ENCODE data around the gene TBCE. TPM values are rescaled to one million over a fixed set of nuclear protein-coding genes. Genes with fewer than 3 reads are reported as not detected.

The TBCE gene
- total RNA-seq = 17.5 and 22.4 TPM in 2 replicates

- peak; percentile 98 for DNase-seq
Observed at GRCh38 chr1:235367000-235367908, at the start of gene TBCE. Gene TBCE (plus strand): TSS chr1:235367427. CDS start chr1:235380050, 12,623 bp downstream.

DNA sequence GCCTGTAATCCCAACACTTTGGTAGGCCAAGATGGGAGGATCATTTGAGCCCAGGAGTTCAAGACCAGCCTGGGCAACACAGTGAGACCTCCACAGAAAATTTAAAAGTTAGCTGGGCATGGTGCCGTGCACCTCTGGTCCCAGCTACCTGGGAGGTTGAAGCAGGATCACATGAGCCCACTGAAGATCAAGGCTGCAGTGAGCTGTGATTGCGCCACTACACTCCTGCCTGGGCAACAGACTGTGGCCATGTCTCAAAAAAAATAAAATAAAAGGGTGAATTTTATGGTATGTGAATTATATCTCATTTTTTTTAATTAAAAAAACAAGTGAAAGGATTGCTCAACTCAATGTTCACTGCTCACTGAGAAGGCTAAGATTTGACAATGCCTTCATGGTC lies 48.0 kb upstream of the TBCE start:
- DNase-seq = no peak

DNA sequence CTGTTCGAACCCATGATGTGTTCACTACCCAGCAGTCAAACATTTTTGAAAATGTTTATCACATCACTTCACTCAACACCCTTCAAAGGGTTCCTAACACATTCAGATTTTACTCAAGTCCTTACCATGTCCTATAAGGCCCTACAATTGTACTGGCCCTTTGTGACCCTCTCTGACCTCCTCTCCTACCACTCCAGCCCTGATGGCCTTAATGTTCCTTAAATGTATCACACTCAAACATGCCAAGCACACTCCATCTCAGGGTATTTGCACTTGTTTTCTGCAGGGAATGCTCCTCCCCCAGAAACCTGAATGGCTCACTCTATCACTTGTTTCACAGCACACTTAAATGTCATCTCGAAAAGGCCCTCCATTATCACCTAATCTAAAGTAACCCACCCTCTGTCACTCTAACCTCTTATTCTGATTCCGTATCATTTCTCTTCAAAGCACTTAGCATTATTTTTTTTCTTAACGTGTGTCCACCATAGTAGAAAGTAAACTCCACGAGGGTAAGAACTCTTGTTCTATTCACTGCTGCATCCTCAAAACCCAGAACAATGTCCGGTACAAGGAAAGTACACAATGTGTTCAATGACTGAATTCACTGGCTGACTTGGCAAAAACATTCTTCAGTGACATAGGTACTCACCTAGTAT lies 46.6 kb upstream of the TBCE start:
- DNase-seq = no peak

- no peak for DNase-seq
Observed at GRCh38 chr1:235324296-235324695, 42.9 kb upstream of the TBCE start.

- DNase-seq = no peak
Observed at GRCh38 chr1:235325139-235325538, 42.1 kb upstream of the TBCE start.

- DNase-seq = no peak
Observed at GRCh38 chr1:235325854-235326253, 41.4 kb upstream of the TBCE start.

DNA sequence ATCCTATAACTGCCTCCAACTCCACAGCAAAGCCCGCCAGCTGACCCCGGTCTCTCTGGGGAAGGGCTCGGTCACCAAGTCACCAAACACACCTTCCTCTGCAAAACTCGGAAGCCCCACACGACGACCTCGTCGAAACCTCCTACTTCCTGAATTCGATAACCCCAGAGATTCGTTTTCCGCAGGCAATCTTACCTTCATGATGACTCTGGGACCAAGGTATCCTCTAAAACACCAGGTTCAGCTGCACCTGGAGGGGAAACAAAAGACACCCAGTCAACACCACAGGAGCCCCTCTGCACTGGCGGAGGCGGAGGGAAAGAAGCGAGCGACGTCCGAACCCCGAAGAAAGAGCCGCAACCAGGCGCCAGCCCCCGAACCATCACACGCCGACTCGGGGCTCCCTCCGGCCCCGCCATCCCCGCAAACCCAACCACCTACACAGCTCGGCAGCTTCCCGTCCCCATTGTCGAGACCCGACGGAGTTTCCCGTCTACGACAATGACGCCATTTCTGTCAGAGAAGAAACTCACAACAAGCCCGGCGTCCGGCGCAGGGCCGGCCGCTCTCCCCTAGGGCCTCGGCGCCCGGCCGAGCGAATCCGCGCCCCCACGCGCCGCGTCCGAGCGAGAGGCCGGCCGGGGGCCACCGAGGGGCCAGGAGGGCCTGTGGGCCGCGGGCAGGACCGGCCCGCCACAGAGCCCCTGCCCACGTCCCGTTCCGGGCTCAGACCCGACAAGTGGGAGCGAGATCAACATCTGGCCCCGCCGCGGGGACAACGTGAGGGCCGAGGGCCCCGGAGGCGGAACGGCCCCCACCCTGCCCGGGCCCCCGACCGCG lies 40.3 kb upstream of the TBCE start:
- DNase-seq = peak; percentile 72

DNA sequence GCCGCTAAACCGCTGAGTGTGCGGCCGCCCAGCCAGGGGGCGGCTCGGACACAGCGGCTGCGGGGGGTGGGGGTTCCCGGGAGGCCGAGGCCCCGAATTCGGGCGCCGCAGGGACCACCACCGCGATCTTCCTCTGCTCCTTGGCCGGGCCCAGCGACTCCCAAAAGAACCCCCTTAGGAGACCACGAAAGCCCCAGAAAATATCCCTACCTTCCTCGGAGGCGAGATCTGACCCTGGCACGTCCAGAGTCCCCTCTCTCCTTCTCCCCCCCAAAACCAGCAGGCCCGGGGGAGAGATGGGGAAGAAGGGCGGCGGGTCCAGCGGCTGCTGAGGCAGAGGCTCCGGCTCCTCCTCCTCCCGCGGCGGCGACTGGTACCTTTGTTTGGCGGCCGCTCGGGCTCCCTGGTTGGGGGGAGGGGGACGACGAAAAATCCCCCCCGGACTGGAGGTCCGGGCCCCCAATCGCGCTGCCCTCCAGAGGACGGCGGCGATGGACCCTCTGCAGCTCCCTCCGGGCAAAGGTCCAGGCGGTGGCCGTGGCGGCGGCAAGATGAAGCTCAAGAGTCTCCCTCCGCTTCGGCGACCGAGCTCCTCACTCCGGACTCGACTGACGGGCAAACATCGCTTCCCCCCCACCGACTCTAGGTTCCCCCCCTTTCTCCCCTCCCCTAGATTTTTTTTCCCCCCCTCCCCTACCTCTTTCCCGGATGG lies 39.5 kb upstream of the TBCE start, which contains the start of gene ARID4B:
Gene ARID4B, minus strand, starts transcription at position 621 of the 712 bp plus-strand sequence. CDS start 1,260 bp downstream, outside the sequence.
- no peak for DNase-seq

DNA sequence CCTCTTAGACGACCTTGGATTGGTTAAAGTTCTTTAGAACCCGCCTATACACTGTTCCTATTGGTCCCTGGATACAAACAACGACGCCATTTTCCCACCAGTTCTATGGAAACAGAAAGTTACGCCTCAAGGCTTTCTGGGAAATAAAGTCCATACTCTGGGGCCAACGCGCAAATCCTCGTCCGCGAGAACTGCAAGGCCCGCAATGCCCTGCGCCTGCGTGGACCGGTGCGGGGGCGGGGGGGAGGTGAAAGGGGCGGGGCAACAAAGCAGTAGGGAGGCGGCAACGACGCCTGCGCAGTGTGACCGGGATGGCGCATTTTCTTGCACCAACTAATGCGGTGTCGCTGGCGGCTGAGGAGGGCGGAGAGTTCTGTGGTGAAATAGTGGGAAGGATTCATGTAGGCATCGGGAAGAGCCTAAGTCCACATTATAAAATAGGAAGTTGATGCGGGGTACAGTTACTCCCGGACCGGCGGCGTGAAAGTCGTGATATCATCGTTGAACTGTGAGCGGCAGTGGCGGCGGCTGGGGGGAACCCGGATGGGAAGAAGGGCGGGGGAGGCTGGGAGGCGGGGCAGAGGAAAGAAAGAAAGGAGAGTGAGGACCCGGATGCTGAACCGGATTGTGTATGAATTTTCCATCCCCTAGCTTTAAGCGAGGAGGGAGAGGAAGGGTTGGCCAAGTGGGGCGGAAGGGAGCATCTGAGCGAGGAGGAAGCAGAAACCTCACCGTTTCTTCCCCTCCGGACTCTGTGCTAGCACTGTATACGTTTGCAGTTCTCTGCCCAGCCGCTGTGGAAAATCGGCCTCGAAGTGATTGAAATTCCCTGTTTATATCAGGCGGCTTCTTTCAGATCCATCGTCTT lies 38.7 kb upstream of the TBCE start, which contains the start of gene GGPS1:
Gene GGPS1, plus strand, starts transcription at position 300 of the 868 bp plus-strand sequence. CDS start 6,695 bp downstream, outside the sequence.
- peak; percentile 100 for DNase-seq

DNA sequence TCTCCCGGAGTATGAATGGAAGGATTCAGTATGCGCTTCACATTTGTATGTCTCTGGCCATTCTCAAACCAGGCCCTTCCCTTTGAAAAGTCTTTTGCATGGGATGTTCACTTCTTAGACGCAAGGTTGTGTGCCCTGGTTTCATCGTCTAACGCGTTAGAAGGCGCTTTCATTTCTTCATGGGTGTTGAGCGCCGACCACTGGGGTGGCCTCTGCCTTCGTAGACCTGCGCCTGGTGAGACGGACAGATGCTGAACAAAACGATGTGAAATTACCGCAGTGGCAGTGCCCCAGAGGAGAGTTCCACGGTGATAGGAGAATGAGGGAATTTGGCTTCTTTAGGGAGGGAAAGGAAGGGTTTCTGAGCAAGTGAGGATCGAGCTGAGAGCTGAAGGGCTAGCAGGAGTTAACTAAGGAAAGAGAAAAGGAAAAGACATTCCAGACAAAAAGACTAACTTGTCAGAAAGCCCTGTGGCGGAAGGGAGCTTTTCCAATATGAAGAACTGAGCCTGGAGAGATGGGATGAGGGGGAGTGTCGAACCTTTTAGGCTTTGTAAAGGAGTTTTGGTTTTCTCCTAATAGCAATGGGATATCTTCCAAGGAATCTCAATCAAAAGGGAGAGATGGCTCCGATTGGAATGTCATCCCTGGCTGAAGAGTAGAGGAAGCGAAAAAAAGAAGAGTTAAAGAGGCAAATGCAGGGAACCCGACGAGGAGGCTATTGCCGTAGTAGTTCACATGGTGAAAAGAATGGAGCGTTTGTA lies 37.9 kb upstream of the TBCE start:
- DNase-seq = peak; percentile 72

DNA sequence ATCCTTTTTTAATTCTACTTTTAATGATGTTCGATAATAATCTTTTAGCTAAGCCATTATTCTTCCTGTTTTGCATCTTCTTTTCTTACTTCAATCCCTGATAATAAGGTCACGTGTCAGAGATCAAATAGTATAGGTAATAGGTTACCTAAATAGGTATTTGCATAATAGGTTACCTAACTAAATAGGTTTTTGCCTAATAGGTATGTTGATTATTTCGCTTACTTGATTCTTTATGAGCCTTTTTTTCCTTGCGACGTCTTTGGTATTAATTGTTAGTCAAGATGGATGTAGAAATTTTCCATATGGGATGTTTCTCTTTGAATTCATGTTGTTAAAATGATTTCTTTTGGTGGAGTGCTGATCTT lies 36.3 kb upstream of the TBCE start:
- DNase-seq = no peak

DNA sequence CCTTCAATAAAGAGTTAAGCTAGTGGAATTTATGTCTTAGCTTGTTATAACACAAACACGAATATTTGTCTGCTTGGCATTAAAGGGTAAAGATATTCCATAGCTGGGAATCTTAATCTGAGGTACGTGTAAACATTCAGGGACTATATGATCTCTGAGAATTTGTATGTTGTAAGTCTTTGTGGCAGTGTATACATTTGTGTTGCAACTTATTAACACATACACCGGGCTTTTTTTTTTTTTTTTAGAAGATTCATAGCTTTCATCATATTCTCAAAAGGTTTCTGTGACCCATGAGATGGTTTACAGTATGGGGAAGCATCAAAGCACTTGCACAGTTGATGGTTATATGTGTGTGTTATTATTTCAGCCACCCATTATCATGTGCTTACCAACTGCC lies 35.8 kb upstream of the TBCE start:
- no peak for DNase-seq

- DNase-seq = peak; percentile 21
Observed at GRCh38 chr1:235336903-235337302, 30.3 kb upstream of the TBCE start.

- no peak for DNase-seq
Observed at GRCh38 chr1:235339746-235340145, 27.5 kb upstream of the TBCE start.

- DNase-seq = no peak
Observed at GRCh38 chr1:235341334-235341733, 25.9 kb upstream of the TBCE start.

DNA sequence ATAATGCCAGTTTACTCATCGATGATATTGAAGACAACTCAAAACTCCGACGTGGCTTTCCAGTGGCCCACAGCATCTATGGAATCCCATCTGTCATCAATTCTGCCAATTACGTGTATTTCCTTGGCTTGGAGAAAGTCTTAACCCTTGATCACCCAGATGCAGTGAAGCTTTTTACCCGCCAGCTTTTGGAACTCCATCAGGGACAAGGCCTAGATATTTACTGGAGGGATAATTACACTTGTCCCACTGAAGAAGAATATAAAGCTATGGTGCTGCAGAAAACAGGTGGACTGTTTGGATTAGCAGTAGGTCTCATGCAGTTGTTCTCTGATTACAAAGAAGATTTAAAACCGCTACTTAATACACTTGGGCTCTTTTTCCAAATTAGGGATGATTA lies 25.2 kb upstream of the TBCE start:
- DNase-seq = no peak

DNA sequence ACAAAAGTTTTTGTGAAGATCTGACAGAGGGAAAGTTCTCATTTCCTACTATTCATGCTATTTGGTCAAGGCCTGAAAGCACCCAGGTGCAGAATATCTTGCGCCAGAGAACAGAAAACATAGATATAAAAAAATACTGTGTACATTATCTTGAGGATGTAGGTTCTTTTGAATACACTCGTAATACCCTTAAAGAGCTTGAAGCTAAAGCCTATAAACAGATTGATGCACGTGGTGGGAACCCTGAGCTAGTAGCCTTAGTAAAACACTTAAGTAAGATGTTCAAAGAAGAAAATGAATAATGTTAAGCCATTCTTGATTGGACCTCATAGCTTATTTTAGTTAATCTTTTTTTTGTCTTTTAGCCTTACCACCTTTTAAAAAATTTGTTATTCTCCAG lies 24.8 kb upstream of the TBCE start:
- no peak for DNase-seq

GRCh38 chr1:235343726-235344125 lies 23.5 kb upstream of the TBCE start:
- no peak for DNase-seq

DNA sequence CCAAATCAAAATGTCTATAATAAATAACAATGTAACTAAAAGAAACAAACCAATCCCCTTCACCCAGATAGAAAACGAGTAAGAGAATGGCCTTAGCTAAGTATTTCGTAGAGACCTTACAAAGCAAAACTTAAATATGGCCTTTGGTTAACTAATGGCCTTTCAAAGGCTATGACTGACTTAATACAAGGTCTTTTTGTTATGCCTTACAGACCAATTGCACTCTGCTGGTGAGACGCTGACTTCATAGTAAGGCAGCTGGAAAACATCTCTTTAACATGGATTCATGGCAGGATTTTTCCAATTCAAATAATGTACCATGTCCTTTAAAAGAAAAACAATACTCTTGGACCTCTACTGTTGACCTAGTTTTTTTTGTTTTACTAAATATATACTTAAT lies 15.8 kb upstream of the TBCE start:
- no peak for DNase-seq

GRCh38 chr1:235351898-235352297 lies 15.3 kb upstream of the TBCE start:
- no peak for DNase-seq

Measured in dermis blood vessel endothelial cell (primary cell).